ENCODE results near the gene VAV2. TPM values are rescaled to one million over a fixed set of nuclear protein-coding genes. Genes with fewer than 3 reads are reported as not detected.

The VAV2 gene
- total RNA-seq, 3 donors from 2014 or later (not counting 1 experiment from before 2014, with no cell fraction given) = 3.9 to 5.1 (median 4.8) TPM

DNA sequence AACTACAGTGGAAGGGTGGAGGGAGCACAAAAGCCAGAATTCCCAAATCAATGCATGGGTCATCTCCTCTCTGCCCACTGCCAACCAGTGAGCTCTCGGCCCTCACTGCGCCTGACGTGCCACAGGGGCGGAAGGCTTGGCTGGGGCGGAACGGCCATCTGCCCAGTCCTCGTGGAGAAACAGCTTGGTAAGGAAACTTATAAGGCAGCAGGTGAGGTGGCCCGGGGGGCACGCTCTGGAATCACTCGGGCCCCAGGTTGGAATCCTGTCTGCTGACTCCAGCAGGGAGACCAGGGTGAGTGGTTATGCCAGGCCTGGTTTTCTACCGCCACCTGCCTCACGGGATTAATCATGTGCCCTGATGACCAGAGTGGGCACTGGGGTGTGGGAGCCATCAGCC lies 52.3 kb downstream of the VAV2 start:
- Mint-ChIP-seq H3K27ac (no peak overlapping the region), H3K4me1 (no peaks in the 10 kb centered on the region), H3K36me3 (no peaks in the 10 kb centered on the region), H3K4me3 (no peak overlapping the region), H3K27me3 (ENCODE audit: low read depth in 2 of 2) (no peaks in the 10 kb centered on the region), H3K9me3 (no peaks in the 10 kb centered on the region)
- Histone ChIP-seq H3K4me3 (ENCODE audit: low read length) (no peak overlapping the region), H3K27ac (ENCODE audit: low read length) (no peak overlapping the region), H3K36me3 (ENCODE audit: control insufficient read depth, insufficient read depth, low read length) (no peaks in the 10 kb centered on the region), H3K4me1 (ENCODE audit: control insufficient read depth, insufficient read depth, low read length) (peaks cover 6% of the 10 kb centered on the region), H3K9me3 (ENCODE audit: control insufficient read depth, insufficient read depth, low read length) (no peaks in the 10 kb centered on the region), H3K27me3 (ENCODE audit: control insufficient read depth, insufficient read depth, low read length) (no peaks in the 10 kb centered on the region)
- 92% methylated on average over 12 of the region's 12 CpGs for WGBS (ENCODE audit: insufficient coverage)
- TF ChIP-seq, protein P1, sequence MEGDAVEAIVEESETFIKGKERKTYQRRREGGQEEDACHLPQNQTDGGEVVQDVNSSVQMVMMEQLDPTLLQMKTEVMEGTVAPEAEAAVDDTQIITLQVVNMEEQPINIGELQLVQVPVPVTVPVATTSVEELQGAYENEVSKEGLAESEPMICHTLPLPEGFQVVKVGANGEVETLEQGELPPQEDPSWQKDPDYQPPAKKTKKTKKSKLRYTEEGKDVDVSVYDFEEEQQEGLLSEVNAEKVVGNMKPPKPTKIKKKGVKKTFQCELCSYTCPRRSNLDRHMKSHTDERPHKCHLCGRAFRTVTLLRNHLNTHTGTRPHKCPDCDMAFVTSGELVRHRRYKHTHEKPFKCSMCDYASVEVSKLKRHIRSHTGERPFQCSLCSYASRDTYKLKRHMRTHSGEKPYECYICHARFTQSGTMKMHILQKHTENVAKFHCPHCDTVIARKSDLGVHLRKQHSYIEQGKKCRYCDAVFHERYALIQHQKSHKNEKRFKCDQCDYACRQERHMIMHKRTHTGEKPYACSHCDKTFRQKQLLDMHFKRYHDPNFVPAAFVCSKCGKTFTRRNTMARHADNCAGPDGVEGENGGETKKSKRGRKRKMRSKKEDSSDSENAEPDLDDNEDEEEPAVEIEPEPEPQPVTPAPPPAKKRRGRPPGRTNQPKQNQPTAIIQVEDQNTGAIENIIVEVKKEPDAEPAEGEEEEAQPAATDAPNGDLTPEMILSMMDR (IDR thresholded peaks at IDR 0.05) = no peak
- DNase-seq (no peak), ATAC-seq (no peak)
- intact Hi-C loops (cut with micrococcal nuclease) = no loop called here

DNA sequence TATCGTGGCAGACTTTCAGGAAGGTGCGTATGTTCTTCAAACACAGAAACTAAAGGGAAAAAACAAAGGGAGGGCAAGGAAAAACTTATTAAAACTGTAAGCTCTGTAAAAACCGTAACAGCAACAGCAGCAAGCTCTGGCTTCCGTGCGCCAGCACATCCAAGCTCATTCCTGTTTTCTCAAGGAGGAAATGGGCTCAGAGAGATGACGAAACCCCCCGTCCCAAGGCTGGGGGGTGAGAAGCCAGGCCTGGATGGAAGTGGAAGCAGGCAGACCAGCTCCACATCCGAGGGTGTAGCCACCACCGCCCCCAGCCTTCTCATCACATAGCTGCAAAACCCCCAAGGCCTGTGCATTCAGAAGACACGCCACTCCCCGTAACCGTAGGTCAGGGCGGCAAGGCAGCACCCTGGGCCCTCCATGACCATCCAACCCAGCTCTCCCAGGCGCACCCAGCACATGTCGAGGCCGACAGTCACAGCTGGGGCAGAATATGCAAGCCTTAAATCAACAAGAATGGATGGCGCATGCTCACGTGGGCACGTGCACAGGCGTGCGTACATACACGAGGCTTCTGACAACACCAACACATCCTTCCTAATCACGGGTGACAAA lies 52.8 kb downstream of the VAV2 start:
- TF ChIP-seq, protein P1 (IDR thresholded peaks at IDR 0.05) = no peak
- H3K27ac Mint-ChIP-seq = no peak overlapping the region

DNA sequence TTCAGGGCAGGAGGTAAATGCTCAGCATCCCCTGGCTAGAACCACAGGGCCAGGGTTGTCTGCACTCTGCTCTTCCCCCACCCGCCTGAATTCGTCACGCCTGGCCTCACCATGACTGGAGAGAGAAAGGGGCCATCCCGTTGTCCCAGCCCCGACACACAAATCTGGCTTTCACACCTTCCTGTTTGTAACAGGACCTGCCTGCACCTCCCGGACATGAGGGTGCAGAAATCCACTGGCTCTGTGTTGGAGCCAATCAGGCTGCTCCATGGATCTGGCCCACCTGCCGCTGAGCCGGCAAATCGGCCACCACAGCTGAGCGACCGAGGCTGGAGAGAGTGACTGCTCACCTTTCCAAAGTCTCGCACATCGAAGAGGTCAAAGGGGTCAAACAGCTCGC lies 53.4 kb downstream of the VAV2 start:
- Mint-ChIP-seq H3K27me3 (ENCODE audit: low read depth in 2 of 2) (no peaks in the 10 kb centered on the region), H3K27ac (no peak overlapping the region), H3K4me3 (no peak overlapping the region), H3K9me3 (no peaks in the 10 kb centered on the region), H3K4me1 (no peaks in the 10 kb centered on the region), H3K36me3 (no peaks in the 10 kb centered on the region)
- intact Hi-C loops (cut with micrococcal nuclease) = no loop called here
- DNase-seq = no peak
- no peaks in the 10 kb centered on the region for H3K36me3 ChIP-seq (ENCODE audit: control insufficient read depth, insufficient read depth, low read length)
- H3K9me3 ChIP-seq (ENCODE audit: control insufficient read depth, insufficient read depth, low read length) = no peaks in the 10 kb centered on the region
- no peak overlapping the region for H3K27ac ChIP-seq (ENCODE audit: low read length)
- TF ChIP-seq, protein P1 (IDR thresholded peaks at IDR 0.05) = no peak
- WGBS (ENCODE audit: insufficient coverage) = 92% methylated on average over 14 of the region's 14 CpGs
- ATAC-seq = no peak
- no peak overlapping the region for H3K4me3 ChIP-seq (ENCODE audit: low read length)
- H3K27me3 ChIP-seq (ENCODE audit: control insufficient read depth, insufficient read depth, low read length) = no peaks in the 10 kb centered on the region
- H3K4me1 ChIP-seq (ENCODE audit: control insufficient read depth, insufficient read depth, low read length) = no peaks in the 10 kb centered on the region

More for the DNA sequence above, 52.8 kb downstream of the VAV2 start:
- ATAC-seq (no peak), DNase-seq (no peak)
- no peaks in the 10 kb centered on the region for H3K36me3 ChIP-seq (ENCODE audit: control insufficient read depth, insufficient read depth, low read length)
- no peaks in the 10 kb centered on the region for H3K36me3 Mint-ChIP-seq
- no peaks in the 10 kb centered on the region for H3K9me3 Mint-ChIP-seq
- intact Hi-C loops (cut with micrococcal nuclease) = no loop called here
- H3K4me3 Mint-ChIP-seq = no peak overlapping the region
- H3K27me3 ChIP-seq (ENCODE audit: control insufficient read depth, insufficient read depth, low read length) = no peaks in the 10 kb centered on the region
- H3K27ac ChIP-seq (ENCODE audit: low read length) = no peak overlapping the region
- no peaks in the 10 kb centered on the region for H3K27me3 Mint-ChIP-seq (ENCODE audit: low read depth in 2 of 2)
- H3K4me1 Mint-ChIP-seq = no peaks in the 10 kb centered on the region
- H3K9me3 ChIP-seq (ENCODE audit: control insufficient read depth, insufficient read depth, low read length) = no peaks in the 10 kb centered on the region
- no peak overlapping the region for H3K4me3 ChIP-seq (ENCODE audit: low read length)
- WGBS (ENCODE audit: insufficient coverage) = 87% methylated on average over 23 of the region's 23 CpGs
- peaks cover under 1% of the 10 kb centered on the region for H3K4me1 ChIP-seq (ENCODE audit: control insufficient read depth, insufficient read depth, low read length)

DNA sequence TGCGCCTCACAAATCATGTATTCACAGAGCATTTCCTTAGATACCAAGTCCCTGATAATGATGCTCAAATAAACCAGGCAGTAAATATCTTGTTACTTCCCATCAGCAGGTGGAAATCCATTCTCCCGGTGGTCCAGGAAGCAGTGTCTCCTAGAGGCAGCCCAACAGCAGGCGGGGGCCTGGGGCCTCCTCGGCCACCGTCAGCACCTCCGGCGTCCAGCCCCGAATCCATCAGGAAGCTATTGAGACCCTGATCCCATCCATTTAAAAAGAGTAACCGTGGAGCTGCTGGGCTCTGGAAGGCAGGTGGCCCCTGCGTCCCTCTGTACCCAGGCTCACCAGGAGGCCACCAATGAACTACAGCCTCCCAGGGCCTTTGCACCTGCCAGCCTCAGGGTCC lies 54.0 kb downstream of the VAV2 start:
- H3K27ac ChIP-seq (ENCODE audit: low read length) = no peak overlapping the region
- ATAC-seq (no peak), DNase-seq (no peak)
- H3K4me1 Mint-ChIP-seq = no peaks in the 10 kb centered on the region
- intact Hi-C loops (cut with micrococcal nuclease) = no loop called here
- H3K4me1 ChIP-seq (ENCODE audit: control insufficient read depth, insufficient read depth, low read length) = no peaks in the 10 kb centered on the region
- H3K27ac Mint-ChIP-seq = no peak overlapping the region
- H3K9me3 ChIP-seq (ENCODE audit: control insufficient read depth, insufficient read depth, low read length) = no peaks in the 10 kb centered on the region
- TF ChIP-seq, protein P1 (IDR thresholded peaks at IDR 0.05) = no peak
- no peaks in the 10 kb centered on the region for H3K9me3 Mint-ChIP-seq
- H3K27me3 Mint-ChIP-seq (ENCODE audit: low read depth in 2 of 2) = no peaks in the 10 kb centered on the region
- H3K36me3 Mint-ChIP-seq = no peaks in the 10 kb centered on the region
- WGBS (ENCODE audit: insufficient coverage) = 95% methylated on average over 10 of the region's 10 CpGs
- no peak overlapping the region for H3K4me3 Mint-ChIP-seq
- H3K36me3 ChIP-seq (ENCODE audit: control insufficient read depth, insufficient read depth, low read length) = no peaks in the 10 kb centered on the region
- no peak overlapping the region for H3K4me3 ChIP-seq (ENCODE audit: low read length)
- H3K27me3 ChIP-seq (ENCODE audit: control insufficient read depth, insufficient read depth, low read length) = no peaks in the 10 kb centered on the region
